ENCODE results near the gene APCDD1L.

- no peak for TF ChIP-seq CTCF (IDR thresholded peaks at IDR 0.05)
- TF ChIP-seq RAD21 (IDR thresholded peaks at IDR 0.05; ENCODE audit: low read length): no peak
- no peak for TF ChIP-seq POLR2AphosphoS5 (IDR thresholded peaks at IDR 0.05; ENCODE audit: low read depth, low read length)
- no peak for TF ChIP-seq JUND (IDR thresholded peaks at IDR 0.05)
Observed at GRCh38 chr20:58515233-58516212, at the start of gene APCDD1L.
